Liver (tissue), 3 donors: ENCODE results near the gene CARD11.

Source experiments
- FOXA1 ChIP-seq: IDR thresholded peaks from 2 replicates; pipeline ENCODE4 v1.6.1; 2016; ENCODE audit warnings: antibody characterized with exemption
- GABPA ChIP-seq, 2 donors: IDR thresholded peaks in 1 of 2; conservative IDR thresholded peaks in 1 of 2; 2 replicates each; pipeline ENCODE4 v1.6.1; 2016; ENCODE audit warnings: antibody characterized with exemption in 2 of 2, mild to moderate bottlenecking in 1 of 2, moderate library complexity in 1 of 2
- JUND ChIP-seq, 2 donors: IDR thresholded peaks; 2 replicates each; pipeline ENCODE4 v1.6.1; 2016; ENCODE audit warnings: antibody characterized with exemption in 2 of 2
- NR2F2 ChIP-seq: IDR thresholded peaks from 2 replicates; pipeline ENCODE4 v1.6.1; 2016; ENCODE audit warnings: antibody characterized with exemption
- RAD21 ChIP-seq, 2 donors: IDR thresholded peaks; 2 replicates each; pipeline ENCODE4 v1.6.1; 2016; ENCODE audit warnings: antibody characterized with exemption in 2 of 2, mild to moderate bottlenecking in 2 of 2
- SP1 ChIP-seq: IDR thresholded peaks from 2 replicates; pipeline ENCODE4 v1.6.1; 2018; ENCODE audit warnings: antibody characterized with exemption, mild to moderate bottlenecking
- TAF1 ChIP-seq: conservative IDR thresholded peaks from 2 replicates; pipeline ENCODE4 v1.6.1; 2016; ENCODE audit warnings: antibody characterized with exemption, mild to moderate bottlenecking
- YY1 ChIP-seq: IDR thresholded peaks from 2 replicates; pipeline ENCODE4 v1.6.1; 2016; ENCODE audit warnings: antibody characterized with exemption, mild to moderate bottlenecking
- TF ChIP-seq, protein P1 (sequence below): fragments of 150-350 bp; IDR thresholded peaks from 2 replicates; pipeline ENCODE4 v1.5.1; 2017; ENCODE audit warnings: improper control_type of control experiment, low read depth, low read length; ENCODE audit not compliant: missing input control
- TF ChIP-seq, protein P2 (sequence below): IDR thresholded peaks from 2 replicates; pipeline ENCODE4 v1.6.1; 2016; ENCODE audit warnings: antibody characterized with exemption, mild to moderate bottlenecking
- TF ChIP-seq, protein P3 (sequence below): IDR thresholded peaks from 2 replicates; pipeline ENCODE4 v1.6.1; 2016; ENCODE audit warnings: antibody characterized with exemption
- donor health status: healthy.
- donor health status: healthy.

DNA sequence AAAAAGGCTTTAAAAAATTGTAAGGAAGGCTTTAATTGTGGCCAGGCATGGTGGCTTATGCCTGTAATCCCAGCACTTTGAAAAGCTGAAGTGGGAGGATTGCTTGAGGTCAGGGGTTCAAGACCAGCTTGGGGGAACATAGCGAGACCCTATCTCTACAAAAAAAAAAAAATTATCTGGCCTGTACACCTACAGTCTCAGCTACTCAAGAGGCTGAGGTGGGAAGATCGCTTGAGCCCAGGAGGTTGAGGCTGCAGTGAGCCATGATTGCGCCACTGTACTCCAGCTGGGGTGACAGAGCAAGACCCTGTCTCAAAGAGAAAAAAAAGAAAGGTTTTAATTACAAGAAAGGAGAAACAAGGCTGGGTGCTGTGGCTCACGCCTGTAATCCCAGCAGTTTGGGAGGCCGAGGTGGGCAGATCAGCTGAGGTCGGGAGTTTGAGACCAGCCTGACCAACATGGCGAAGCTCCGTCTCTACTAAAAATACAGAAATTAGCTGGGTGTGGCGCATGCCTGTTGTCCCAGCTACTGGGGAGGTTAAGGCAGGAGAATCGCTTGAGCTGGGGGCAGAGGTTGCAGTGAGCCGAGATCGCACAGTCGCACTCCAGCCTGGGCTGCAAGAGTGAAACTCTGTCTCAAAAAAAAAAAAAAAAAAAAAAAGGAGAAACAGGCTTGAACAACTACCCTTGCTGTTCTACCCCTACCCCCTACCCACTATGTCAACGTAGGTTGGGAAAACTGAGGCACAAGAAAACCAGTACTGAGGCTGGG is 83.7 kb downstream of the CARD11 start:
- TF ChIP-seq SP1 (no peak), NR2F2 (no peak), YY1 (no peak), FOXA1 (no peak), RAD21 (IDR thresholded peaks at IDR 0.05) (no peak), TAF1 (no peak), JUND (IDR thresholded peaks at IDR 0.05) (no peak), GABPA (IDR thresholded peaks at IDR 0.05 in 1 of 2, conservative IDR thresholded peaks at IDR 0.05 in 1 of 2) (no peak)
- TF ChIP-seq, protein P1, sequence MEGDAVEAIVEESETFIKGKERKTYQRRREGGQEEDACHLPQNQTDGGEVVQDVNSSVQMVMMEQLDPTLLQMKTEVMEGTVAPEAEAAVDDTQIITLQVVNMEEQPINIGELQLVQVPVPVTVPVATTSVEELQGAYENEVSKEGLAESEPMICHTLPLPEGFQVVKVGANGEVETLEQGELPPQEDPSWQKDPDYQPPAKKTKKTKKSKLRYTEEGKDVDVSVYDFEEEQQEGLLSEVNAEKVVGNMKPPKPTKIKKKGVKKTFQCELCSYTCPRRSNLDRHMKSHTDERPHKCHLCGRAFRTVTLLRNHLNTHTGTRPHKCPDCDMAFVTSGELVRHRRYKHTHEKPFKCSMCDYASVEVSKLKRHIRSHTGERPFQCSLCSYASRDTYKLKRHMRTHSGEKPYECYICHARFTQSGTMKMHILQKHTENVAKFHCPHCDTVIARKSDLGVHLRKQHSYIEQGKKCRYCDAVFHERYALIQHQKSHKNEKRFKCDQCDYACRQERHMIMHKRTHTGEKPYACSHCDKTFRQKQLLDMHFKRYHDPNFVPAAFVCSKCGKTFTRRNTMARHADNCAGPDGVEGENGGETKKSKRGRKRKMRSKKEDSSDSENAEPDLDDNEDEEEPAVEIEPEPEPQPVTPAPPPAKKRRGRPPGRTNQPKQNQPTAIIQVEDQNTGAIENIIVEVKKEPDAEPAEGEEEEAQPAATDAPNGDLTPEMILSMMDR, result no peak
- TF ChIP-seq, protein P2, sequence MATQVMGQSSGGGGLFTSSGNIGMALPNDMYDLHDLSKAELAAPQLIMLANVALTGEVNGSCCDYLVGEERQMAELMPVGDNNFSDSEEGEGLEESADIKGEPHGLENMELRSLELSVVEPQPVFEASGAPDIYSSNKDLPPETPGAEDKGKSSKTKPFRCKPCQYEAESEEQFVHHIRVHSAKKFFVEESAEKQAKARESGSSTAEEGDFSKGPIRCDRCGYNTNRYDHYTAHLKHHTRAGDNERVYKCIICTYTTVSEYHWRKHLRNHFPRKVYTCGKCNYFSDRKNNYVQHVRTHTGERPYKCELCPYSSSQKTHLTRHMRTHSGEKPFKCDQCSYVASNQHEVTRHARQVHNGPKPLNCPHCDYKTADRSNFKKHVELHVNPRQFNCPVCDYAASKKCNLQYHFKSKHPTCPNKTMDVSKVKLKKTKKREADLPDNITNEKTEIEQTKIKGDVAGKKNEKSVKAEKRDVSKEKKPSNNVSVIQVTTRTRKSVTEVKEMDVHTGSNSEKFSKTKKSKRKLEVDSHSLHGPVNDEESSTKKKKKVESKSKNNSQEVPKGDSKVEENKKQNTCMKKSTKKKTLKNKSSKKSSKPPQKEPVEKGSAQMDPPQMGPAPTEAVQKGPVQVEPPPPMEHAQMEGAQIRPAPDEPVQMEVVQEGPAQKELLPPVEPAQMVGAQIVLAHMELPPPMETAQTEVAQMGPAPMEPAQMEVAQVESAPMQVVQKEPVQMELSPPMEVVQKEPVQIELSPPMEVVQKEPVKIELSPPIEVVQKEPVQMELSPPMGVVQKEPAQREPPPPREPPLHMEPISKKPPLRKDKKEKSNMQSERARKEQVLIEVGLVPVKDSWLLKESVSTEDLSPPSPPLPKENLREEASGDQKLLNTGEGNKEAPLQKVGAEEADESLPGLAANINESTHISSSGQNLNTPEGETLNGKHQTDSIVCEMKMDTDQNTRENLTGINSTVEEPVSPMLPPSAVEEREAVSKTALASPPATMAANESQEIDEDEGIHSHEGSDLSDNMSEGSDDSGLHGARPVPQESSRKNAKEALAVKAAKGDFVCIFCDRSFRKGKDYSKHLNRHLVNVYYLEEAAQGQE, result no peak
- TF ChIP-seq, protein P3, sequence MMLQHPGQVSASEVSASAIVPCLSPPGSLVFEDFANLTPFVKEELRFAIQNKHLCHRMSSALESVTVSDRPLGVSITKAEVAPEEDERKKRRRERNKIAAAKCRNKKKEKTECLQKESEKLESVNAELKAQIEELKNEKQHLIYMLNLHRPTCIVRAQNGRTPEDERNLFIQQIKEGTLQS, result no peak
